GM03348 (cell line): ENCODE results near the gene PDZK1IP1.

Source experiments
- DNase-seq: peaks from one replicate; pipeline ENCODE4 v3.0.0; 2012; ENCODE audit warnings: low spot score

Gene PDZK1IP1

DNA sequence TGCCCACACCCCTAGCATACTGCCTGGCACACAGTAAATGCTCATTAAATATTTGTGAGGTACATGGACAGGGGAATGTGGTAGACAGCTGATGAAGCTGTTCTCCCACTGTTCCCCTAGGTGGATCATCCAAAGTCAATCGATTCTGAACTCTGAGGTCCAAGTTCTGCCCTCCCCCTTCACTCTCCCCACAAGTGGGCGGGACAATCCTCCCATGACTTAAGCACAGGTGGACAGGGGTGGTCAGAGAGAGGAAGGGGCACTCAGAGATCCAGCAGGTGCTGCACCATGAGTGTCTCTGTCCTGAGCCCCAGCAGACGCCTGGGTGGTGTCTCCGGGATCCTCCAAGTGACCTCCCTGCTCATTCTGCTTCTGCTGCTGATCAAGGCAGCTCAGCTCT is 52.6 kb downstream of the PDZK1IP1 start, which contains the start of gene CYP4A22:
Gene CYP4A22, plus strand, starts transcription at position 244 of the 400 bp plus-strand sequence. Its CDS starts 45 bp downstream, at position 289.
- no peak for DNase-seq
